SK-N-SH treated with all-trans-retinoic acid at 6 μM for 48 hours (cell line): ENCODE measurements around the gene FBXO17.

Experiments used
- ATAC-seq: fragments of 200-7000 bp; cut with Tn5 transposase; 3 replicates; pipeline ENCODE4 v1.9.1; 2020; ENCODE audit warnings: mild to moderate bottlenecking, moderate library complexity
- ARNTL ChIP-seq: fragments of 450-650 bp; formaldehyde crosslinking; IDR thresholded peaks from 2 replicates; pipeline ENCODE4 v1.5.0; 2020; ENCODE audit warnings: low read depth, mild to moderate bottlenecking, moderate library complexity, borderline replicate concordance
- BACH2 ChIP-seq: fragments of 250-450 bp; sonication (Bioruptor Pico); IDR thresholded peaks from 2 replicates; pipeline ENCODE4 v1.9.0; 2021; ENCODE audit warnings: mild to moderate bottlenecking, borderline replicate concordance
- CSDC2 ChIP-seq: fragments of 250-450 bp; sonication (Bioruptor Pico); IDR thresholded peaks from 2 replicates; pipeline ENCODE4 v1.5.0; 2020; ENCODE audit warnings: mild to moderate bottlenecking, moderate library complexity
- ISL1 ChIP-seq: fragments of 250-450 bp; sonication (Bioruptor Pico); IDR thresholded peaks from 2 replicates; pipeline ENCODE4 v2.1.2; 2022; ENCODE audit warnings: mild to moderate bottlenecking, moderate library complexity
- PPARA ChIP-seq: fragments of 250-450 bp; sonication (Bioruptor Pico); IDR thresholded peaks from 2 replicates; pipeline ENCODE4 v1.5.0; 2020; ENCODE audit warnings: mild to moderate bottlenecking, borderline replicate concordance
- RARB ChIP-seq: fragments of 250-450 bp; sonication (Bioruptor Pico); IDR thresholded peaks from 2 replicates; pipeline ENCODE4 v1.8.0; 2021; ENCODE audit warnings: mild to moderate bottlenecking, moderate library complexity
- TCF4 ChIP-seq: fragments of 250-450 bp; sonication (Bioruptor Pico); IDR thresholded peaks from 2 replicates; pipeline ENCODE4 v1.8.0; 2021; ENCODE audit warnings: mild to moderate bottlenecking, moderate library complexity, borderline replicate concordance
- TOX ChIP-seq: fragments of 250-450 bp; sonication (Bioruptor Pico); IDR thresholded peaks from 2 replicates; pipeline ENCODE4 v1.8.0; 2021; ENCODE audit warnings: mild to moderate bottlenecking, moderate library complexity, borderline replicate concordance
- ZFP3 ChIP-seq: fragments of 250-450 bp; sonication (Bioruptor Pico); IDR thresholded peaks from 2 replicates; pipeline ENCODE4 v1.5.0; 2020; ENCODE audit warnings: mild to moderate bottlenecking, moderate library complexity
- ZFP30 ChIP-seq: fragments of 450-650 bp; formaldehyde crosslinking; IDR thresholded peaks from 2 replicates; pipeline ENCODE4 v1.5.0; 2022; ENCODE audit warnings: mild to moderate bottlenecking, moderate library complexity
- ZNF565 ChIP-seq: fragments of 450-650 bp; formaldehyde crosslinking; conservative IDR thresholded peaks from 2 replicates; pipeline ENCODE4 v1.5.0; 2020; ENCODE audit warnings: low read depth, mild to moderate bottlenecking, moderate library complexity
- ZNF70 ChIP-seq: fragments of 450-650 bp; formaldehyde crosslinking; IDR thresholded peaks from 2 replicates; pipeline ENCODE4 v1.5.0; 2020; ENCODE audit warnings: mild to moderate bottlenecking, moderate library complexity
- ZNF8 ChIP-seq: fragments of 450-650 bp; formaldehyde crosslinking; IDR thresholded peaks from 2 replicates; pipeline ENCODE4 v1.5.0; 2020; ENCODE audit warnings: mild to moderate bottlenecking, moderate library complexity
- TF ChIP-seq, protein P1 (sequence below): fragments of 250-450 bp; sonication (Bioruptor Pico); IDR thresholded peaks from 2 replicates; pipeline ENCODE4 v1.8.0; 2020; ENCODE audit warnings: mild to moderate bottlenecking, moderate library complexity, borderline replicate concordance
- TF ChIP-seq, protein P2 (sequence below): fragments of 250-450 bp; sonication (Bioruptor Pico); IDR thresholded peaks from 2 replicates; pipeline ENCODE4 v1.5.1; 2020; ENCODE audit warnings: low read depth, mild to moderate bottlenecking, moderate library complexity
- TF ChIP-seq, protein P3 (sequence below): fragments of 250-450 bp; sonication (Bioruptor Pico); IDR thresholded peaks from 2 replicates; pipeline ENCODE4 v1.5.1; 2021; ENCODE audit warnings: mild to moderate bottlenecking, moderate library complexity
- TF ChIP-seq, protein P4 (sequence below): fragments of 250-450 bp; sonication (Bioruptor Pico); IDR thresholded peaks from 2 replicates; pipeline ENCODE4 v1.8.0; 2021; ENCODE audit warnings: low read depth, mild to moderate bottlenecking, moderate library complexity, borderline replicate concordance
- TF ChIP-seq, protein P5 (sequence below): fragments of 250-450 bp; sonication (Bioruptor Pico); IDR thresholded peaks from 2 replicates; pipeline ENCODE4 v1.5.0; 2020; ENCODE audit warnings: mild to moderate bottlenecking, moderate library complexity

The FBXO17 gene

DNA sequence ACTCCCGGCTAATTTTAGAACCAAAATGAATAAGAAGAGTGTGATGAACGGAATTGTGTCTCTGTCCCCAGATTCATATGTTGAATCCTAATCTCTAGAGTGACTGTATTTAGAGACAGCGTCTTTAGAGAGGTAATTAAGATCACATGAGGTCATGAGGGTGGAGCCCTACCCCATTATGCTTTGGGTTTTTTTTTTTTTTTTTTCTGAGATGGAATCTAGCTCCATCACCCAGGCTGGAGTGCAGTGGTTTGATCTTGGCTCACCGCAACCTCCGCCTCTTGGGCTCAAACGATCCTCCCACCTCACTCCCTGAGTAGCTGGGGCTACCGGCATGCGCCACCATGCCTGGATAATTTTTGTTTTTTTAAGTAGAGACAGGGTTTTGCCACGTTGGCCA is 28.9 kb upstream of the FBXO17 start (continued):
- TF ChIP-seq, protein P1, sequence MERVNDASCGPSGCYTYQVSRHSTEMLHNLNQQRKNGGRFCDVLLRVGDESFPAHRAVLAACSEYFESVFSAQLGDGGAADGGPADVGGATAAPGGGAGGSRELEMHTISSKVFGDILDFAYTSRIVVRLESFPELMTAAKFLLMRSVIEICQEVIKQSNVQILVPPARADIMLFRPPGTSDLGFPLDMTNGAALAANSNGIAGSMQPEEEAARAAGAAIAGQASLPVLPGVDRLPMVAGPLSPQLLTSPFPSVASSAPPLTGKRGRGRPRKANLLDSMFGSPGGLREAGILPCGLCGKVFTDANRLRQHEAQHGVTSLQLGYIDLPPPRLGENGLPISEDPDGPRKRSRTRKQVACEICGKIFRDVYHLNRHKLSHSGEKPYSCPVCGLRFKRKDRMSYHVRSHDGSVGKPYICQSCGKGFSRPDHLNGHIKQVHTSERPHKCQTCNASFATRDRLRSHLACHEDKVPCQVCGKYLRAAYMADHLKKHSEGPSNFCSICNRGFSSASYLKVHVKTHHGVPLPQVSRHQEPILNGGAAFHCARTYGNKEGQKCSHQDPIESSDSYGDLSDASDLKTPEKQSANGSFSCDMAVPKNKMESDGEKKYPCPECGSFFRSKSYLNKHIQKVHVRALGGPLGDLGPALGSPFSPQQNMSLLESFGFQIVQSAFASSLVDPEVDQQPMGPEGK, result no peak
- TF ChIP-seq ZFP30, result no peak
- no peak for TF ChIP-seq ZNF8 (CRISPR knock-in tag)

DNA sequence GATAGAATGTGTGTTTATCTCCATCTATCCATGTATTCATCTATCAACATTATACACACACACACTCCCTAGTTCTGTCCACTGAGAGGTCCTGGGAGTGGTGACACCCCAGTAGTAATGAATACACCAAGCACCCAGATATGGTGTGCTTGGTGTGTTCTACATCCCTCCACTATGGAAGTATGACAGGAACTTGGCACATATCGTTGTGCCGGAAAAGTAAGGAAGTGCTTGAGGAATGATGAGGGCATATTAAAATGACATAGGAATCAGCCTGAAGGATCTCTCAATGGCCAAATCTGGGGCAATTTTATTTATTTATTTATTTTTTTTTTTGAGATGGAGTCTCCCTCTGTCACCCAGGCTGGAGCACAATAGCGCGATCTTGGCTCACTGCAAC is 28.3 kb upstream of the FBXO17 start:
- TF ChIP-seq, protein P2, sequence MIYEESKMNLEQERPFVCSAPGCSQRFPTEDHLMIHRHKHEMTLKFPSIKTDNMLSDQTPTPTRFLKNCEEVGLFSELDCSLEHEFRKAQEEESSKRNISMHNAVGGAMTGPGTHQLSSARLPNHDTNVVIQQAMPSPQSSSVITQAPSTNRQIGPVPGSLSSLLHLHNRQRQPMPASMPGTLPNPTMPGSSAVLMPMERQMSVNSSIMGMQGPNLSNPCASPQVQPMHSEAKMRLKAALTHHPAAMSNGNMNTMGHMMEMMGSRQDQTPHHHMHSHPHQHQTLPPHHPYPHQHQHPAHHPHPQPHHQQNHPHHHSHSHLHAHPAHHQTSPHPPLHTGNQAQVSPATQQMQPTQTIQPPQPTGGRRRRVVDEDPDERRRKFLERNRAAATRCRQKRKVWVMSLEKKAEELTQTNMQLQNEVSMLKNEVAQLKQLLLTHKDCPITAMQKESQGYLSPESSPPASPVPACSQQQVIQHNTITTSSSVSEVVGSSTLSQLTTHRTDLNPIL (CRISPR knock-in tag), result no peak
- TF ChIP-seq, protein P3, sequence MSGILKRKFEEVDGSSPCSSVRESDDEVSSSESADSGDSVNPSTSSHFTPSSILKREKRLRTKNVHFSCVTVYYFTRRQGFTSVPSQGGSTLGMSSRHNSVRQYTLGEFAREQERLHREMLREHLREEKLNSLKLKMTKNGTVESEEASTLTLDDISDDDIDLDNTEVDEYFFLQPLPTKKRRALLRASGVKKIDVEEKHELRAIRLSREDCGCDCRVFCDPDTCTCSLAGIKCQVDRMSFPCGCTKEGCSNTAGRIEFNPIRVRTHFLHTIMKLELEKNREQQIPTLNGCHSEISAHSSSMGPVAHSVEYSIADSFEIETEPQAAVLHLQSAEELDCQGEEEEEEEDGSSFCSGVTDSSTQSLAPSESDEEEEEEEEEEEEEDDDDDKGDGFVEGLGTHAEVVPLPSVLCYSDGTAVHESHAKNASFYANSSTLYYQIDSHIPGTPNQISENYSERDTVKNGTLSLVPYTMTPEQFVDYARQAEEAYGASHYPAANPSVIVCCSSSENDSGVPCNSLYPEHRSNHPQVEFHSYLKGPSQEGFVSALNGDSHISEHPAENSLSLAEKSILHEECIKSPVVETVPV (CRISPR knock-in tag), result no peak
- TF ChIP-seq CSDC2 (CRISPR knock-in tag) (no peak), TOX (CRISPR knock-in tag) (no peak), PPARA (CRISPR knock-in tag) (no peak), ARNTL (CRISPR knock-in tag) (no peak), ZNF8 (CRISPR knock-in tag) (no peak), BACH2 (CRISPR knock-in tag) (no peak), ISL1 (CRISPR knock-in tag) (no peak), ZNF70 (CRISPR knock-in tag) (no peak)
- TF ChIP-seq, protein P4, sequence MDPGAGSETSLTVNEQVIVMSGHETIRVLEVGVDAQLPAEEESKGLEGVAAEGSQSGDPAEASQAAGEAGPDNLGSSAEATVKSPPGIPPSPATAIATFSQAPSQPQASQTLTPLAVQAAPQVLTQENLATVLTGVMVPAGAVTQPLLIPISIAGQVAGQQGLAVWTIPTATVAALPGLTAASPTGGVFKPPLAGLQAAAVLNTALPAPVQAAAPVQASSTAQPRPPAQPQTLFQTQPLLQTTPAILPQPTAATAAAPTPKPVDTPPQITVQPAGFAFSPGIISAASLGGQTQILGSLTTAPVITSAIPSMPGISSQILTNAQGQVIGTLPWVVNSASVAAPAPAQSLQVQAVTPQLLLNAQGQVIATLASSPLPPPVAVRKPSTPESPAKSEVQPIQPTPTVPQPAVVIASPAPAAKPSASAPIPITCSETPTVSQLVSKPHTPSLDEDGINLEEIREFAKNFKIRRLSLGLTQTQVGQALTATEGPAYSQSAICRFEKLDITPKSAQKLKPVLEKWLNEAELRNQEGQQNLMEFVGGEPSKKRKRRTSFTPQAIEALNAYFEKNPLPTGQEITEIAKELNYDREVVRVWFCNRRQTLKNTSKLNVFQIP (CRISPR knock-in tag), result no peak
- TF ChIP-seq, protein P5, sequence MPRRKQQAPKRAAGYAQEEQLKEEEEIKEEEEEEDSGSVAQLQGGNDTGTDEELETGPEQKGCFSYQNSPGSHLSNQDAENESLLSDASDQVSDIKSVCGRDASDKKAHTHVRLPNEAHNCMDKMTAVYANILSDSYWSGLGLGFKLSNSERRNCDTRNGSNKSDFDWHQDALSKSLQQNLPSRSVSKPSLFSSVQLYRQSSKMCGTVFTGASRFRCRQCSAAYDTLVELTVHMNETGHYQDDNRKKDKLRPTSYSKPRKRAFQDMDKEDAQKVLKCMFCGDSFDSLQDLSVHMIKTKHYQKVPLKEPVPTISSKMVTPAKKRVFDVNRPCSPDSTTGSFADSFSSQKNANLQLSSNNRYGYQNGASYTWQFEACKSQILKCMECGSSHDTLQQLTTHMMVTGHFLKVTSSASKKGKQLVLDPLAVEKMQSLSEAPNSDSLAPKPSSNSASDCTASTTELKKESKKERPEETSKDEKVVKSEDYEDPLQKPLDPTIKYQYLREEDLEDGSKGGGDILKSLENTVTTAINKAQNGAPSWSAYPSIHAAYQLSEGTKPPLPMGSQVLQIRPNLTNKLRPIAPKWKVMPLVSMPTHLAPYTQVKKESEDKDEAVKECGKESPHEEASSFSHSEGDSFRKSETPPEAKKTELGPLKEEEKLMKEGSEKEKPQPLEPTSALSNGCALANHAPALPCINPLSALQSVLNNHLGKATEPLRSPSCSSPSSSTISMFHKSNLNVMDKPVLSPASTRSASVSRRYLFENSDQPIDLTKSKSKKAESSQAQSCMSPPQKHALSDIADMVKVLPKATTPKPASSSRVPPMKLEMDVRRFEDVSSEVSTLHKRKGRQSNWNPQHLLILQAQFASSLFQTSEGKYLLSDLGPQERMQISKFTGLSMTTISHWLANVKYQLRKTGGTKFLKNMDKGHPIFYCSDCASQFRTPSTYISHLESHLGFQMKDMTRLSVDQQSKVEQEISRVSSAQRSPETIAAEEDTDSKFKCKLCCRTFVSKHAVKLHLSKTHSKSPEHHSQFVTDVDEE (CRISPR knock-in tag), result no peak
- ATAC-seq, result no peak

DNA sequence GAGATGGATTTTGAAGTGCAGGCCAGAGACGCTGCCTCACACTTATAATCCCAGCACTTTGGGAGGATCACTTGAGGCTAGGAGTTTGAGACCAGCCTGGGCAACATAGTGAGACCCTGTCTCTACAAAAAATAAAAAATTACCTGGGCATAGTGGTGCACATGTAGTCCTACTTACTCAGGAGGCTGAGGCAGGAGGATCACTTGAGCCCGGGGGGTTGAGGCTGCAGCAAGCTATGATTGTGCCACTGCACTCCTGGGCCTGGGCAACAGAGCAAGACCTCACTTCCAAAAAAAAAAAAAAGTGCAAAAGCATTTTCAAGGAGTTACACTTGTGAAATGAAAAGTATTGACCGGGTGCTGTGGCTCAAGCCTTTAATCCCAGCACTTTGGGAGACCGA is 27.6 kb upstream of the FBXO17 start:
- ATAC-seq, result no peak
- TF ChIP-seq, protein P5 (CRISPR knock-in tag), result no peak
- no peak for TF ChIP-seq TCF4 (CRISPR knock-in tag)
- no peak for TF ChIP-seq RARB (CRISPR knock-in tag)
- TF ChIP-seq BACH2 (CRISPR knock-in tag), result no peak
- TF ChIP-seq, protein P4 (CRISPR knock-in tag), result no peak
- TF ChIP-seq, protein P1, result no peak
- TF ChIP-seq ZFP3, result no peak
- no peak for TF ChIP-seq ZNF565
- TF ChIP-seq, protein P3 (CRISPR knock-in tag), result no peak
- no peak for TF ChIP-seq ZNF8 (CRISPR knock-in tag)
